GM12875 (cell line): ENCODE results near the gene CHL1.

Experiments
- H3K4me3 ChIP-seq: one replicate; pipeline ENCODE4 v1.5.1; 2011; ENCODE audit warnings: low read depth, low read length, control low read depth
- CTCF ChIP-seq: IDR thresholded peaks from 2 replicates; pipeline ENCODE4 v1.5.1; 2011; ENCODE audit warnings: low read depth, mild to moderate bottlenecking, control low read depth, inconsistent platforms, low read length, moderate library complexity, borderline replicate concordance; ENCODE audit not compliant: insufficient read depth

Gene CHL1

GRCh38 chr3:264394-265156 lies 68.0 kb downstream of the CHL1 start:
- H3K4me3 ChIP-seq, result no peak overlapping the region
- TF ChIP-seq CTCF, result no peak

- H3K4me3 ChIP-seq, result no peak overlapping the region
- no peak for TF ChIP-seq CTCF
Observed at GRCh38 chr3:267101-267500, 70.5 kb downstream of the CHL1 start.

- TF ChIP-seq CTCF, result no peak
- H3K4me3 ChIP-seq, result no peak overlapping the region
Observed at GRCh38 chr3:270688-271087, 74.1 kb downstream of the CHL1 start.

- TF ChIP-seq CTCF, result no peak
- no peak overlapping the region for H3K4me3 ChIP-seq
Observed at GRCh38 chr3:274927-275326, 78.4 kb downstream of the CHL1 start.

GRCh38 chr3:277873-278272 lies 81.3 kb downstream of the CHL1 start:
- H3K4me3 ChIP-seq, result no peak overlapping the region
- no peak for TF ChIP-seq CTCF

GRCh38 chr3:278300-279064 lies 81.9 kb downstream of the CHL1 start:
- H3K4me3 ChIP-seq, result no peak overlapping the region
- TF ChIP-seq CTCF, result no peak

- TF ChIP-seq CTCF, result no peak
- H3K4me3 ChIP-seq, result no peak overlapping the region
Observed at GRCh38 chr3:279325-279724, 82.8 kb downstream of the CHL1 start.
